ENCODE data around the gene CRYZL1. TPM values are rescaled to one million over a fixed set of nuclear protein-coding genes. Genes with fewer than 3 reads are reported as not detected.

CRYZL1 gene
- polyA plus RNA-seq (2013, experiment 1 of 2) = 34.0 TPM
- 33.9 TPM for polyA plus RNA-seq (2013, experiment 2 of 2)

GRCh38 chr21:33641352-33642026, at the start of gene CRYZL1:
Gene CRYZL1, minus strand, starts transcription at chr21:33641741. Its CDS starts 10,190 bp downstream, at chr21:33631551.
- WGBS = under 1% methylated on average over 38 of the region's 38 CpGs
- Histone ChIP-seq H3K4me3 (ENCODE audit: insufficient read depth in 1 of 2, low read depth in 1 of 2, low read length in 2 of 2) (peak within 1 kb of the TSS; percentile 100), H3K36me3 (ENCODE audit: control insufficient read depth in 1 of 2, insufficient read depth in 2 of 2, low read depth in 1 of 2, low read length in 2 of 2) (peaks cover 0 to 2% of the 10 kb centered on the region in 2 experiments), H3K9ac (ENCODE audit: low read length) (peak within 1 kb of the TSS; percentile 100), H3K27me3 (ENCODE audit: control insufficient read depth in 1 of 2, insufficient read depth in 1 of 2, low read length in 2 of 2) (no peaks in the 10 kb centered on the region), H3K18ac (ENCODE audit: low read depth in 1 of 2, low read length in 2 of 2) (peak within 1 kb of the TSS; percentile 92 to 99), H2AFZ (ENCODE audit: low read depth, low read length) (peak within 1 kb of the TSS; percentile 97), H3K4ac (ENCODE audit: low read depth in 1 of 2, low read length in 2 of 2) (peak within 1 kb of the TSS; percentile 60 to 94), H3K23ac (ENCODE audit: low read length in 2 of 2) (peak within 1 kb of the TSS; percentile 90 to 93), H4K8ac (ENCODE audit: low read length) (peak within 1 kb of the TSS; percentile 98), H4K91ac (ENCODE audit: low read length) (peak within 1 kb of the TSS; percentile 94), H3K4me2 (ENCODE audit: low read length, poor library complexity, severe bottlenecking) (peak within 1 kb of the TSS; percentile 80), H3K27ac (ENCODE audit: low read length, poor library complexity, severe bottlenecking) (peak within 1 kb of the TSS; percentile 94), H2AK5ac (ENCODE audit: low read length, severe bottlenecking) (no peak within 1 kb of the TSS), H3K4me1 (ENCODE audit: control insufficient read depth, insufficient read depth, low read depth, low read length) (peaks cover 5% of the 10 kb centered on the region), H2BK12ac (ENCODE audit: low read length in 2 of 2) (peak within 1 kb of the TSS in 1 of 2 experiments; percentile 90), H3K9me3 (ENCODE audit: control insufficient read depth, low read length) (no peaks in the 10 kb centered on the region), H2BK15ac (ENCODE audit: low read depth, poor library complexity, severe bottlenecking) (no peak within 1 kb of the TSS), H3K14ac (ENCODE audit: low read length in 2 of 2) (peak within 1 kb of the TSS; percentile 15 to 93), H3K79me1 (replicated peaks; ENCODE audit: low read length, poor library complexity, severe bottlenecking) (peaks cover 6% of the 10 kb centered on the region), H2BK5ac (ENCODE audit: low read depth, low read length, poor library complexity, severe bottlenecking) (peak within 1 kb of the TSS; percentile 79), H2BK120ac (ENCODE audit: low read depth, low read length) (peak within 1 kb of the TSS; percentile 77)
- DNase-seq = peak; percentile 100

GRCh38 chr21:33690874-33691273, 49.3 kb upstream of the CRYZL1 start:
- no peak overlapping the region for H2AFZ ChIP-seq (ENCODE audit: low read depth, low read length)
- H3K27me3 ChIP-seq (ENCODE audit: control insufficient read depth in 1 of 2, insufficient read depth in 1 of 2, low read length in 2 of 2) = no peaks in the 10 kb centered on the region
- no peak overlapping the region for H3K27ac ChIP-seq (ENCODE audit: low read length, poor library complexity, severe bottlenecking)
- peaks cover 9% of the 10 kb centered on the region for H3K79me1 ChIP-seq (replicated peaks; ENCODE audit: low read length, poor library complexity, severe bottlenecking)
- H3K18ac ChIP-seq (ENCODE audit: low read depth in 1 of 2, low read length in 2 of 2) = no peak overlapping the region
- no peak overlapping the region for H2BK120ac ChIP-seq (ENCODE audit: low read depth, low read length)
- no peak overlapping the region for H4K8ac ChIP-seq (ENCODE audit: low read length)
- no peaks in the 10 kb centered on the region for H3K36me3 ChIP-seq (ENCODE audit: control insufficient read depth in 1 of 2, insufficient read depth in 2 of 2, low read depth in 1 of 2, low read length in 2 of 2)
- peaks cover 13% of the 10 kb centered on the region for H3K4me1 ChIP-seq (ENCODE audit: control insufficient read depth, insufficient read depth, low read depth, low read length)
- H3K4me3 ChIP-seq (ENCODE audit: insufficient read depth in 1 of 2, low read depth in 1 of 2, low read length in 2 of 2) = no peak overlapping the region
- no peak overlapping the region for H3K9ac ChIP-seq (ENCODE audit: low read length)
- H3K23ac ChIP-seq (ENCODE audit: low read length in 2 of 2) = no peak overlapping the region
- no peak overlapping the region for H2BK12ac ChIP-seq (ENCODE audit: low read length in 2 of 2)
- H3K4me2 ChIP-seq (ENCODE audit: low read length, poor library complexity, severe bottlenecking) = no peak overlapping the region
- no peak overlapping the region for H2BK15ac ChIP-seq (ENCODE audit: low read depth, poor library complexity, severe bottlenecking)
- DNase-seq = no peak
- WGBS = 75% methylated on average over 2 of the region's 5 CpGs
- H2BK5ac ChIP-seq (ENCODE audit: low read depth, low read length, poor library complexity, severe bottlenecking) = no peak overlapping the region
- H4K91ac ChIP-seq (ENCODE audit: low read length) = no peak overlapping the region
- H3K14ac ChIP-seq (ENCODE audit: low read length in 2 of 2) = no peak overlapping the region
- no peak overlapping the region for H3K4ac ChIP-seq (ENCODE audit: low read depth in 1 of 2, low read length in 2 of 2)
- peak overlapping the region; percentile 12 for H2AK5ac ChIP-seq (ENCODE audit: low read length, severe bottlenecking)
- H3K9me3 ChIP-seq (ENCODE audit: control insufficient read depth, low read length) = no peaks in the 10 kb centered on the region

GRCh38 chr21:33688353-33688752, 46.8 kb upstream of the CRYZL1 start:
- Histone ChIP-seq H3K14ac (ENCODE audit: low read length in 2 of 2) (peak overlapping the region in 1 of 2 experiments; percentile 36), H3K4ac (ENCODE audit: low read depth in 1 of 2, low read length in 2 of 2) (no peak overlapping the region), H3K9me3 (ENCODE audit: control insufficient read depth, low read length) (no peaks in the 10 kb centered on the region), H3K27me3 (ENCODE audit: control insufficient read depth in 1 of 2, insufficient read depth in 1 of 2, low read length in 2 of 2) (no peaks in the 10 kb centered on the region), H2BK5ac (ENCODE audit: low read depth, low read length, poor library complexity, severe bottlenecking) (no peak overlapping the region), H2AK5ac (ENCODE audit: low read length, severe bottlenecking) (peak overlapping the region; percentile 42), H3K27ac (ENCODE audit: low read length, poor library complexity, severe bottlenecking) (no peak overlapping the region), H4K91ac (ENCODE audit: low read length) (no peak overlapping the region), H2BK12ac (ENCODE audit: low read length in 2 of 2) (no peak overlapping the region), H3K4me1 (ENCODE audit: control insufficient read depth, insufficient read depth, low read depth, low read length) (peaks cover 13% of the 10 kb centered on the region), H2AFZ (ENCODE audit: low read depth, low read length) (no peak overlapping the region), H3K23ac (ENCODE audit: low read length in 2 of 2) (no peak overlapping the region), H3K9ac (ENCODE audit: low read length) (no peak overlapping the region), H3K4me2 (ENCODE audit: low read length, poor library complexity, severe bottlenecking) (no peak overlapping the region), H2BK15ac (ENCODE audit: low read depth, poor library complexity, severe bottlenecking) (no peak overlapping the region), H3K36me3 (ENCODE audit: control insufficient read depth in 1 of 2, insufficient read depth in 2 of 2, low read depth in 1 of 2, low read length in 2 of 2) (no peaks in the 10 kb centered on the region), H4K8ac (ENCODE audit: low read length) (no peak overlapping the region), H3K4me3 (ENCODE audit: insufficient read depth in 1 of 2, low read depth in 1 of 2, low read length in 2 of 2) (no peak overlapping the region), H2BK120ac (ENCODE audit: low read depth, low read length) (no peak overlapping the region), H3K79me1 (replicated peaks; ENCODE audit: low read length, poor library complexity, severe bottlenecking) (peaks cover 3% of the 10 kb centered on the region), H3K18ac (ENCODE audit: low read depth in 1 of 2, low read length in 2 of 2) (peak overlapping the region in 1 of 2 experiments; percentile 21)
- 86% methylated on average over 1 of the region's 1 CpG for WGBS
- no peak for DNase-seq

- H3K4ac ChIP-seq (ENCODE audit: low read depth in 1 of 2, low read length in 2 of 2) = no peak overlapping the region
- H3K79me1 ChIP-seq (replicated peaks; ENCODE audit: low read length, poor library complexity, severe bottlenecking) = peaks cover 3% of the 10 kb centered on the region
- no peaks in the 10 kb centered on the region for H3K36me3 ChIP-seq (ENCODE audit: control insufficient read depth in 1 of 2, insufficient read depth in 2 of 2, low read depth in 1 of 2, low read length in 2 of 2)
- H3K4me2 ChIP-seq (ENCODE audit: low read length, poor library complexity, severe bottlenecking) = no peak overlapping the region
- no peaks in the 10 kb centered on the region for H3K27me3 ChIP-seq (ENCODE audit: control insufficient read depth in 1 of 2, insufficient read depth in 1 of 2, low read length in 2 of 2)
- H2AK5ac ChIP-seq (ENCODE audit: low read length, severe bottlenecking) = no peak overlapping the region
- H3K9me3 ChIP-seq (ENCODE audit: control insufficient read depth, low read length) = no peaks in the 10 kb centered on the region
- H2AFZ ChIP-seq (ENCODE audit: low read depth, low read length) = no peak overlapping the region
- H3K23ac ChIP-seq (ENCODE audit: low read length in 2 of 2) = no peak overlapping the region
- no peak overlapping the region for H3K4me3 ChIP-seq (ENCODE audit: insufficient read depth in 1 of 2, low read depth in 1 of 2, low read length in 2 of 2)
- no peak overlapping the region for H2BK15ac ChIP-seq (ENCODE audit: low read depth, poor library complexity, severe bottlenecking)
- no peak overlapping the region for H3K14ac ChIP-seq (ENCODE audit: low read length in 2 of 2)
- no peak overlapping the region for H3K9ac ChIP-seq (ENCODE audit: low read length)
- no peak overlapping the region for H4K8ac ChIP-seq (ENCODE audit: low read length)
- peaks cover 10% of the 10 kb centered on the region for H3K4me1 ChIP-seq (ENCODE audit: control insufficient read depth, insufficient read depth, low read depth, low read length)
- 76% methylated on average over 3 of the region's 3 CpGs for WGBS
- peak overlapping the region; percentile 12 for H3K27ac ChIP-seq (ENCODE audit: low read length, poor library complexity, severe bottlenecking)
- H2BK120ac ChIP-seq (ENCODE audit: low read depth, low read length) = no peak overlapping the region
- DNase-seq = no peak
- H4K91ac ChIP-seq (ENCODE audit: low read length) = no peak overlapping the region
- H2BK12ac ChIP-seq (ENCODE audit: low read length in 2 of 2) = no peak overlapping the region
- H3K18ac ChIP-seq (ENCODE audit: low read depth in 1 of 2, low read length in 2 of 2) = no peak overlapping the region
- H2BK5ac ChIP-seq (ENCODE audit: low read depth, low read length, poor library complexity, severe bottlenecking) = no peak overlapping the region
Observed at GRCh38 chr21:33687634-33688033, 46.1 kb upstream of the CRYZL1 start.
